Fibroblast of upper back skin (primary cell): ENCODE data around the gene ELF4.

Source experiments
- DNase-seq: peaks from one replicate; pipeline ENCODE4 v3.0.0-alpha.2; 2013

ELF4 gene

GRCh38 chrX:130114141-130114588 is 3.9 kb upstream of the ELF4 start:
- DNase-seq, result no peak

- no peak for DNase-seq
These were observed 1.2 kb upstream of the ELF4 start for GRCh38 chrX:130111220-130112154.

GRCh38 chrX:130109429-130110378 is 593 bp downstream of the ELF4 start:
- no peak for DNase-seq

- DNase-seq, result peak; percentile 26
These were observed 1.5 kb downstream of the ELF4 start for GRCh38 chrX:130108647-130109428.

GRCh38 chrX:130106071-130106470 is 4.2 kb downstream of the ELF4 start:
- DNase-seq, result no peak

GRCh38 chrX:130105244-130105643 is 5.1 kb downstream of the ELF4 start:
- no peak for DNase-seq

GRCh38 chrX:130103605-130104004 is 6.7 kb downstream of the ELF4 start:
- no peak for DNase-seq

- peak; percentile 85 for DNase-seq
These were observed 10.1 kb downstream of the ELF4 start for GRCh38 chrX:130100180-130100579.

GRCh38 chrX:130098210-130098552 is 12.1 kb downstream of the ELF4 start:
- DNase-seq, result no peak

- no peak for DNase-seq
These were observed 12.6 kb downstream of the ELF4 start for GRCh38 chrX:130097507-130098209.

- DNase-seq, result no peak
These were observed 14.9 kb downstream of the ELF4 start for GRCh38 chrX:130095249-130096030.

GRCh38 chrX:130094696-130095095 is 15.6 kb downstream of the ELF4 start:
- DNase-seq, result no peak

- DNase-seq, result no peak
These were observed 17.0 kb downstream of the ELF4 start for GRCh38 chrX:130093271-130093670.

- DNase-seq, result no peak
These were observed 18.2 kb downstream of the ELF4 start for GRCh38 chrX:130091980-130092522.

- no peak for DNase-seq
These were observed 19.9 kb downstream of the ELF4 start for GRCh38 chrX:130090364-130090763.

GRCh38 chrX:130086447-130087206 is 23.7 kb downstream of the ELF4 start:
- DNase-seq, result no peak

- DNase-seq, result peak; percentile 43
These were observed 24.5 kb downstream of the ELF4 start for GRCh38 chrX:130085551-130086446.

GRCh38 chrX:130084631-130085237 is 25.6 kb downstream of the ELF4 start:
- no peak for DNase-seq
